Measurements from ENCODE around the gene RNF126. TPM values are rescaled to one million over a fixed set of nuclear protein-coding genes. Genes with fewer than 3 reads are reported as not detected.

RNF126 gene
- total and polyA plus RNA-seq, 2 of the 4 experiments (the other 2 are of a cell fraction), result 7.0 to 27.4 TPM

DNA sequence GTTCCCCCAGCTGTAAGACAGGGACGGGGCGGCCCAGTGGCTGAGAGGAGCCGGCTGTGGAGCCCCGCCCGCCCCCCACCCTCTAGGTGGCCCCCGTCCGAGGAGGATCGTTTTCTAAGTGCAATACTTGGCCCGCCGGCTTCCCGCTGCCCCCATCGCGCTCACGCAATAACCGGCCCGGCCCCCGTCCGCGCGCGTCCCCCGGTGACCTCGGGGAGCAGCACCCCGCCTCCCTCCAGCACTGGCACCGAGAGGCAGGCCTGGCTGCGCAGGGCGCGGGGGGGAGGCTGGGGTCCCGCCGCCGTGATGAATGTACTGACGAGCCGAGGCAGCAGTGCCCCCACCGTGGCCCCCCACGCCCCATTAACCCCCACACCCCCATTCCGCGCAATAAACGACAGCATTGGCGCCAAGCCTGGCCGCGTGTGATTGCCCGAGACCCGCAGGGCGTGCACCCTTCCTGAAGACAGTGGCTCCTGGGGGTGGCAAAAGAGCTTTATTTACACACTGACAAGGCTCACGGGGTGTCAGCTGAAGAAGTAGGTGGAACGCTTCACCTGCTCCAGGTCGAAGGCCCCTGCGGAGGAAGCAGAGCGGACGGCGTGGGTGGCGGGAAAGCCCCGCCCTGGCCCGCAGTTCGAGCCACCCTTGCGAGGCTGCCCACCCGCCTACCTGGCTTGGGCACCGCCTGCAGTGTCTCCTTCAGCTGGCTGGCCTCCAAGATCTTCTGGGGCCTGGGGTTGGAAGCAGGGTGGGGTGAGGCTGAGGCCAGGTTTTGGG lies 46.1 kb downstream of the RNF126 start:
- CTCF ChIA-PET, result no interaction called here
- intact Hi-C loops (cut with micrococcal nuclease), result no loop called here
- BruUV-seq (replicated peaks), result no TSS peak
- no peak overlapping the region for H2BK120ac ChIP-seq (ENCODE audit: low read depth, low read length)
- H3K36me3 ChIP-seq (ENCODE audit: control insufficient read depth, insufficient read depth, low read length), result peaks cover 32% of the 10 kb centered on the region
- H2AFZ ChIP-seq (replicated peaks; ENCODE audit: low read length, poor library complexity), result no peak overlapping the region
- H2BK20ac ChIP-seq (ENCODE audit: low read depth, low read length), result no peak overlapping the region
- no peaks in the 10 kb centered on the region; the same call in 1 of the 2 replicates for H3K27me3 ChIP-seq (ENCODE audit: control insufficient read depth, insufficient read depth, low read length)
- H3K4me1 ChIP-seq (ENCODE audit: control insufficient read depth, insufficient read depth, low read length), result peaks cover 2% of the 10 kb centered on the region; the same call in 1 of the 2 replicates
- no peak overlapping the region for H2BK5ac ChIP-seq (ENCODE audit: low read depth, low read length, poor library complexity, severe bottlenecking)
- no peak overlapping the region for H3K27ac ChIP-seq (ENCODE audit: insufficient read depth, low read length)
- H4K20me1 ChIP-seq (ENCODE audit: insufficient read depth, low read length), result peaks cover 3% of the 10 kb centered on the region
- H2AK5ac ChIP-seq (ENCODE audit: low read depth, low read length), result no peak overlapping the region
- H3K79me1 ChIP-seq (ENCODE audit: low read depth in 1 of 2, low read length in 2 of 2), result no peaks in the 10 kb centered on the region
- POLR2A ChIA-PET (ENCODE audit: unreplicated experiment), result no interaction called here
- TF ChIP-seq, protein P1, sequence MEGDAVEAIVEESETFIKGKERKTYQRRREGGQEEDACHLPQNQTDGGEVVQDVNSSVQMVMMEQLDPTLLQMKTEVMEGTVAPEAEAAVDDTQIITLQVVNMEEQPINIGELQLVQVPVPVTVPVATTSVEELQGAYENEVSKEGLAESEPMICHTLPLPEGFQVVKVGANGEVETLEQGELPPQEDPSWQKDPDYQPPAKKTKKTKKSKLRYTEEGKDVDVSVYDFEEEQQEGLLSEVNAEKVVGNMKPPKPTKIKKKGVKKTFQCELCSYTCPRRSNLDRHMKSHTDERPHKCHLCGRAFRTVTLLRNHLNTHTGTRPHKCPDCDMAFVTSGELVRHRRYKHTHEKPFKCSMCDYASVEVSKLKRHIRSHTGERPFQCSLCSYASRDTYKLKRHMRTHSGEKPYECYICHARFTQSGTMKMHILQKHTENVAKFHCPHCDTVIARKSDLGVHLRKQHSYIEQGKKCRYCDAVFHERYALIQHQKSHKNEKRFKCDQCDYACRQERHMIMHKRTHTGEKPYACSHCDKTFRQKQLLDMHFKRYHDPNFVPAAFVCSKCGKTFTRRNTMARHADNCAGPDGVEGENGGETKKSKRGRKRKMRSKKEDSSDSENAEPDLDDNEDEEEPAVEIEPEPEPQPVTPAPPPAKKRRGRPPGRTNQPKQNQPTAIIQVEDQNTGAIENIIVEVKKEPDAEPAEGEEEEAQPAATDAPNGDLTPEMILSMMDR (conservative IDR thresholded peaks at IDR 0.05; ENCODE audit: low read depth, low read length), result no peak
- TF ChIP-seq MXI1 (IDR thresholded peaks at IDR 0.05; ENCODE audit: borderline replicate concordance, low read depth, low read length) (no peak), RFX5 (IDR thresholded peaks at IDR 0.05; ENCODE audit: low read depth, low read length) (no peak), POLR2A (IDR thresholded peaks at IDR 0.05; ENCODE audit: low read depth, low read length) (no peak), BHLHE40 (IDR thresholded peaks at IDR 0.05; ENCODE audit: low read depth, low read length) (no peak), SMC3 (IDR thresholded peaks at IDR 0.05; ENCODE audit: low read depth, low read length) (no peak), CEBPB (IDR thresholded peaks at IDR 0.05; ENCODE audit: low read depth, low read length) (no peak), MAZ (IDR thresholded peaks at IDR 0.05; ENCODE audit: borderline replicate concordance, low read depth, low read length) (no peak)
- TF ChIP-seq, protein P2, sequence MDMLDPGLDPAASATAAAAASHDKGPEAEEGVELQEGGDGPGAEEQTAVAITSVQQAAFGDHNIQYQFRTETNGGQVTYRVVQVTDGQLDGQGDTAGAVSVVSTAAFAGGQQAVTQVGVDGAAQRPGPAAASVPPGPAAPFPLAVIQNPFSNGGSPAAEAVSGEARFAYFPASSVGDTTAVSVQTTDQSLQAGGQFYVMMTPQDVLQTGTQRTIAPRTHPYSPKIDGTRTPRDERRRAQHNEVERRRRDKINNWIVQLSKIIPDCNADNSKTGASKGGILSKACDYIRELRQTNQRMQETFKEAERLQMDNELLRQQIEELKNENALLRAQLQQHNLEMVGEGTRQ (IDR thresholded peaks at IDR 0.05; ENCODE audit: low read depth, low read length), result no peak
- H3K9me1 ChIP-seq (ENCODE audit: insufficient read depth, low read length), result peaks cover 3% of the 10 kb centered on the region
- no peak overlapping the region for H3K23ac ChIP-seq (ENCODE audit: low read depth, low read length)
- H3K56ac ChIP-seq (ENCODE audit: extremely low read depth, insufficient read depth, low read length), result no peak overlapping the region
- WGBS, 2 experiments (ENCODE audit: extremely low coverage in 2 of 2, insufficient read length in 1 of 2), result 89% methylated on average over 24 of the region's 58 CpGs; no CpG with 5 or more reads in 1 of the 2 experiments
- no peak overlapping the region for H3K14ac ChIP-seq (replicated peaks; ENCODE audit: low read depth, low read length)
- no peak overlapping the region for H2BK15ac ChIP-seq (ENCODE audit: low read depth, low read length)
- in situ Hi-C loops (cut with MboI; ENCODE audit: low sequenced_read_pairs), result no loop called here
- DNase-seq, result no peak
- H3K18ac ChIP-seq (ENCODE audit: low read depth, low read length), result no peak overlapping the region
- dilution Hi-C loops (cut with HindIII; ENCODE audit: low sequenced_read_pairs, unreplicated experiment), result no loop called here
- ATAC-seq (ENCODE audit: low read depth), result no peak
- H3K4me3 ChIP-seq (ENCODE audit: insufficient read depth, low read depth, low read length), result no peak overlapping the region
- no peak overlapping the region for H4K91ac ChIP-seq (ENCODE audit: insufficient read depth, low read depth, low read length)
- no peaks in the 10 kb centered on the region for H3K9me3 ChIP-seq (ENCODE audit: control insufficient read depth, insufficient read depth, low read length)
- no peak overlapping the region for H3K4me2 ChIP-seq (ENCODE audit: low read depth, low read length)
- H3K4ac ChIP-seq (ENCODE audit: low read depth, low read length), result no peak overlapping the region
- no peak overlapping the region for H4K5ac ChIP-seq (ENCODE audit: low read depth, low read length)
- no peak overlapping the region for H3K9ac ChIP-seq (ENCODE audit: low read depth, low read length)
- no peak overlapping the region for H4K8ac ChIP-seq (ENCODE audit: low read depth in 2 of 2, low read length in 2 of 2)
- no peak overlapping the region for H2AK9ac ChIP-seq (replicated peaks; ENCODE audit: low read depth, low read length, poor library complexity)
